Suprapubic skin (tissue), 4 donors: ENCODE results near the gene NLRC4. TPM values are rescaled to one million over a fixed set of nuclear protein-coding genes. Genes with fewer than 3 reads are reported as not detected.

Experiments used
- DNase-seq, 2 donors: peaks; one replicate each; pipeline ENCODE4 v3.0.0-alpha.2; 2019; ENCODE audit warnings: low spot score in 2 of 2
- H3K27ac ChIP-seq: fragments of 200-600 bp; sonication (generic); one replicate; pipeline ENCODE4 v1.5.1; 2019
- H3K27me3 ChIP-seq: fragments of 200-600 bp; sonication (generic); one replicate; pipeline ENCODE4 v1.5.1; 2019
- H3K36me3 ChIP-seq: fragments of 200-600 bp; sonication (generic); one replicate; pipeline ENCODE4 v1.5.1; 2019
- H3K4me1 ChIP-seq: fragments of 200-600 bp; sonication (generic); one replicate; pipeline ENCODE4 v1.5.1; 2019
- H3K4me3 ChIP-seq: fragments of 200-600 bp; sonication (generic); one replicate; pipeline ENCODE4 v1.5.1; 2019; ENCODE audit warnings: mild to moderate bottlenecking
- H3K9me3 ChIP-seq: fragments of 200-600 bp; sonication (generic); one replicate; pipeline ENCODE4 v1.5.1; 2019
- EP300 ChIP-seq: sonication (generic); formaldehyde crosslinking; IDR thresholded peaks from one replicate; pipeline ENCODE4 v1.6.1; 2017; ENCODE audit warnings: antibody characterized with exemption
- POLR2A ChIP-seq, 2 donors: fragments of 450-650 bp; IDR thresholded peaks; one replicate each; pipeline ENCODE4 v1.6.1; 2017; ENCODE audit warnings: antibody characterized with exemption in 2 of 2, mild to moderate bottlenecking in 2 of 2, moderate library complexity in 2 of 2
- POLR2AphosphoS5 ChIP-seq, 3 donors: sonication (generic); formaldehyde crosslinking; IDR thresholded peaks; one replicate each; pipeline ENCODE4 v1.6.1; 2017; ENCODE audit warnings: antibody characterized with exemption in 3 of 3
- WGBS: methylation state at CpG from one replicate; pipeline ENCODE4 v1.1.5; 2018; 5-methylcytosine and 5-hydroxymethylcytosine counted together
- total RNA-seq, 4 donors: library from RNA; depleted of rRNA; stranded (reverse); fragments of >200 nt; gene quantifications; one replicate each; pipeline ENCODE4 v1.1.0, GENCODE V29; 2016
- TF ChIP-seq, protein P1 (sequence below), 2 donors: fragments of 200-600 bp in 1 of 2; fragments of 450-650 bp in 1 of 2; sonication (generic) in 1 of 2; IDR thresholded peaks; one replicate each; pipeline ENCODE4 v1.5.1; 2016 to 2019; ENCODE audit warnings: antibody characterized with exemption in 2 of 2, mild to moderate bottlenecking in 1 of 2, moderate library complexity in 1 of 2

The NLRC4 gene
- total RNA-seq, 4 donors from 2014 or later: 0.17 to 0.19 TPM; not detected in 2

DNA sequence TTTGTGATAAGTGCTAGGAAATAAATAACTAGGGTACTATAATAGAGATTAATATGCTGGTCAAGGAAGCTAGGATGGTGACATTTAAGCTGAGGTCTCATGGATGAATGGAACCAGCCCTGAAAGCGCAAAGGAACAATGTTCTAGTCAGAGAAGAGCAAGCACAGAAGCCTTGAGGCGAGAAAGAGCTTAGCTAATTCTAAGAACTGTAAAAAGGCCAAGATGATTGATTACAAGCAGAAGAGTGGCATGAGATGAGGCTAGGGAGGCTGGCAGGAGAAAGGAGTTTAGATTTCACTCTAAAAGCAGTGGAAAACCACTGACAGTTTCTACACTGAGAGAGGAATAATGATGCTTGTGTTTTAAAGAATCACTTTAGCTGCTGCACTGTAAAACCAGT is 9.6 kb upstream of the NLRC4 start:
- Histone ChIP-seq H3K4me1 (peaks cover 13% of the 10 kb centered on the region), H3K36me3 (no peaks in the 10 kb centered on the region), H3K4me3 (no peak overlapping the region), H3K27me3 (no peaks in the 10 kb centered on the region), H3K9me3 (no peaks in the 10 kb centered on the region), H3K27ac (no peak overlapping the region)
- no peak for DNase-seq
- WGBS: 70% methylated on average over 2 of the region's 2 CpGs
- TF ChIP-seq EP300: no peak
- TF ChIP-seq POLR2AphosphoS5 (IDR thresholded peaks at IDR 0.05): no peak
- TF ChIP-seq POLR2A (IDR thresholded peaks at IDR 0.05): no peak
- TF ChIP-seq, protein P1, sequence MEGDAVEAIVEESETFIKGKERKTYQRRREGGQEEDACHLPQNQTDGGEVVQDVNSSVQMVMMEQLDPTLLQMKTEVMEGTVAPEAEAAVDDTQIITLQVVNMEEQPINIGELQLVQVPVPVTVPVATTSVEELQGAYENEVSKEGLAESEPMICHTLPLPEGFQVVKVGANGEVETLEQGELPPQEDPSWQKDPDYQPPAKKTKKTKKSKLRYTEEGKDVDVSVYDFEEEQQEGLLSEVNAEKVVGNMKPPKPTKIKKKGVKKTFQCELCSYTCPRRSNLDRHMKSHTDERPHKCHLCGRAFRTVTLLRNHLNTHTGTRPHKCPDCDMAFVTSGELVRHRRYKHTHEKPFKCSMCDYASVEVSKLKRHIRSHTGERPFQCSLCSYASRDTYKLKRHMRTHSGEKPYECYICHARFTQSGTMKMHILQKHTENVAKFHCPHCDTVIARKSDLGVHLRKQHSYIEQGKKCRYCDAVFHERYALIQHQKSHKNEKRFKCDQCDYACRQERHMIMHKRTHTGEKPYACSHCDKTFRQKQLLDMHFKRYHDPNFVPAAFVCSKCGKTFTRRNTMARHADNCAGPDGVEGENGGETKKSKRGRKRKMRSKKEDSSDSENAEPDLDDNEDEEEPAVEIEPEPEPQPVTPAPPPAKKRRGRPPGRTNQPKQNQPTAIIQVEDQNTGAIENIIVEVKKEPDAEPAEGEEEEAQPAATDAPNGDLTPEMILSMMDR (IDR thresholded peaks at IDR 0.05): no peak

DNA sequence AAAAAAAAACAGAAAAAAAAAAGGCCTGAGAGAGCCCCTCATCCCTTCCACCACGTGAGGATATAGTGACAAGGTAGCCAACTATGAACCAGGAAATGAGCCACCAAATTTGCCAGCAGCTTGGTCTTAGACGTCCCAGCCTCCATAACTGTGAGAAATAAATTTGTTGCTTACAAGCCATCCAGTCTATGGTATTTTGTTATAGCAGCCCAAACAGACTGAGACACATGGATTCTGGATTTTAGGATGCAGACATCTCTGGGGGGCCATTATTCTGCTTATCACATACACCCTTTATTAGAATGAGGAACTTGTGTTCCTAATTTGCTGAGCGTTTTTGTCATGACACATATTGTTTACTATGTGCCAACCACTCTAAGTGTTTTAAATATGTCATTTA is 7.6 kb upstream of the NLRC4 start:
- H3K36me3 ChIP-seq: no peaks in the 10 kb centered on the region
- H3K4me1 ChIP-seq: peaks cover 4% of the 10 kb centered on the region
- no peak overlapping the region for H3K27ac ChIP-seq
- WGBS: 53% methylated on average over 3 of the region's 3 CpGs
- no peak overlapping the region for H3K4me3 ChIP-seq
- H3K27me3 ChIP-seq: no peaks in the 10 kb centered on the region
- H3K9me3 ChIP-seq: no peaks in the 10 kb centered on the region
- TF ChIP-seq, protein P1 (IDR thresholded peaks at IDR 0.05): no peak
- TF ChIP-seq POLR2A (IDR thresholded peaks at IDR 0.05) (no peak), EP300 (no peak), POLR2AphosphoS5 (IDR thresholded peaks at IDR 0.05) (no peak)
- no peak for DNase-seq

DNA sequence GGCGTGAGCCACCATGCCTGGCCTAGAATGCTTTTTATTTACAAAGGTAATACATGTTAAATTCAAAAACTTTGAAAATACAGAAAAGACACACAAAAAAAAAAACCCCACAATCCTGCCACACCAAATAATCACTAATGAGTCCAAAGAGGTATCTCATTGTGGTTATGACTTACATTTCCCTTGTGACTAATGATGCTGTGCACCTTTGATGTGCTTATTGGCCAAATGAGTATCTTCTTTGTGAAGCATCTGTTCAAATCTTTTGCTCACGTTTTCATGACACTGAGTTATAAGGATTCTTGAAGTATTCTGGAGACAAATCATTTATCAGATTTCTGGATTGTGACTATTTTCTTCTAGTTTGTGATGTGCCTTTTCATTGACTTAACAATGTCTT is 6.4 kb upstream of the NLRC4 start:
- TF ChIP-seq EP300 (no peak), POLR2AphosphoS5 (IDR thresholded peaks at IDR 0.05) (no peak)
- H3K4me3 ChIP-seq: no peak overlapping the region
- WGBS: 87% methylated on average over 2 of the region's 2 CpGs
- no peak for DNase-seq
- H3K9me3 ChIP-seq: no peaks in the 10 kb centered on the region
- H3K27me3 ChIP-seq: no peaks in the 10 kb centered on the region
- H3K36me3 ChIP-seq: no peaks in the 10 kb centered on the region
- no peaks in the 10 kb centered on the region for H3K4me1 ChIP-seq
- no peak overlapping the region for H3K27ac ChIP-seq

DNA sequence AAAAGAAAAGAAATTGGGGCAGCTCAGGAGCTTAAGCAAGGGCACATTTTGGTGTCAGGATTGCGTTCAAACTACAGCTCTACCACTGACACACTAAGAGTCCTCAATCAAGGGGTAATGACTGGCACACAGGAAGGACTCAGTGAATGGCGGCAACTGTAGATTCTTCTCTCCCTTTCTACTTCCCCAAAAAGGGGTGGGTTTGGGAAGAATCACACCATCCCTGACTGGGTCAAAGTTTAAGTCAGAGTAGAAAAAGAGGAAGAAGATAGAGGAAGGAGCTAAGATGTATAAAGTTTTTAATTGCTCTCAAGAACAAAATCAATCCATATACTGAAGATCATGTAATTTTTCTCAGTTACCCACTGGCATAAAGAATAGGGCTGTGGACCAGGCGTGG is 2.6 kb downstream of the NLRC4 start:
- no peaks in the 10 kb centered on the region for H3K4me1 ChIP-seq
- H3K9me3 ChIP-seq: no peaks in the 10 kb centered on the region
- DNase-seq: no peak
- no peaks in the 10 kb centered on the region for H3K27me3 ChIP-seq
- WGBS: 92% methylated on average over 3 of the region's 3 CpGs
- H3K4me3 ChIP-seq: no peak overlapping the region
- no peak overlapping the region for H3K27ac ChIP-seq
- no peaks in the 10 kb centered on the region for H3K36me3 ChIP-seq
- TF ChIP-seq POLR2A (IDR thresholded peaks at IDR 0.05) (no peak), EP300 (no peak), POLR2AphosphoS5 (IDR thresholded peaks at IDR 0.05) (no peak)
- TF ChIP-seq, protein P1 (IDR thresholded peaks at IDR 0.05): no peak

DNA sequence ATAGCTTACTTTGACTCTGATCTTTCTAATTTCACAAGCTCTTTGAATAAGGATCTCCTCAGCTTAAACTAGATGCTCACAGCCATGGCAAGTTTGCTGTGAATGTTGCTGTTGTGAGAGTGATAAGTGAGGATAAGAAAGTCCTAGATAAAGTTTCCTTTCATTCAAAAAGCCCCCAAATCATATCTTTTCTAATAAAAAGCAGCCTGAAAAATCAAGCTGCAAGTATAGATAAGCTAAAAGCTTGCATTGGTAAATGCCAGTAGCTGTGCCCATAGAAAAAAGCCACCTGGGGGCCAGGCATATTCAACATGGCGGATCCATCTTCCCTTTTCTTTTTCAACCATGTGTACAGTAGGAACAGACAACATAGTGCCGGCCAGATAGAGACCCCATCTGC is 4.3 kb downstream of the NLRC4 start:
- Histone ChIP-seq H3K27ac (no peak overlapping the region), H3K27me3 (no peaks in the 10 kb centered on the region), H3K4me3 (no peak overlapping the region), H3K36me3 (no peaks in the 10 kb centered on the region), H3K9me3 (no peaks in the 10 kb centered on the region), H3K4me1 (no peaks in the 10 kb centered on the region)
- peak in 1 of 2 donors; percentile 4 for DNase-seq
- TF ChIP-seq POLR2AphosphoS5 (IDR thresholded peaks at IDR 0.05) (no peak), POLR2A (IDR thresholded peaks at IDR 0.05) (no peak), EP300 (no peak)
- TF ChIP-seq, protein P1 (IDR thresholded peaks at IDR 0.05): no peak
- 93% methylated on average over 2 of the region's 2 CpGs for WGBS

DNA sequence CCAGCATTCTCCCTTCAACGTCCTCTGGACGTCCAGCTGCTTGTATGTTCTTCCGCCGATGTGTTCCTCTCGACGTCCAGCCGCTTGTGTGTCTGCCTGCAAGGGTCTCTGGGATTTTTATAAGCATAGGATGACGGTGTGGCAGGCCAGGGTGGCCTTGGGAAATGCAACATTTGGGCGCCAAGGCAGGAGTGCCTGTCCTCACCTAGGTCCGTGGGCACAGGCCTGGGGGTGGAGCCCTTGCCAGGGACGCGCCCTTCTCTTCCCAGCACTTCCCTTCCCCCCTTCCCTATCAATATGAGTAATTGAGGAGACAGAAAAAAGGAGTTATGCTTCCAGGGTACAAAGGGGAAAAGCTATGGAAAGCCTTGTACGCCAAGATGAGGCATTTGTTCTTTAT is 6.4 kb downstream of the NLRC4 start:
- 86% methylated on average over 13 of the region's 13 CpGs for WGBS
- H3K27me3 ChIP-seq: no peaks in the 10 kb centered on the region

More for the DNA sequence above, 6.4 kb downstream of the NLRC4 start:
- no peak for TF ChIP-seq POLR2AphosphoS5 (IDR thresholded peaks at IDR 0.05)
- TF ChIP-seq, protein P1 (IDR thresholded peaks at IDR 0.05): no peak
- no peak for TF ChIP-seq POLR2A (IDR thresholded peaks at IDR 0.05)
- TF ChIP-seq EP300: no peak
- Histone ChIP-seq H3K36me3 (no peaks in the 10 kb centered on the region), H3K4me3 (no peak overlapping the region), H3K9me3 (no peaks in the 10 kb centered on the region), H3K4me1 (no peaks in the 10 kb centered on the region), H3K27ac (no peak overlapping the region)
- DNase-seq: peak in 1 of 2 donors; percentile 28
